Epithelial cell of esophagus (primary cell): ENCODE results near the gene SSNA1.

Experiments used
- DNase-seq: peaks from one replicate; pipeline ENCODE4 v3.0.0; 2010; ENCODE audit warnings: low read depth
- H3K4me3 ChIP-seq: 2 replicates; pipeline ENCODE4 v1.5.1; 2011; ENCODE audit warnings: mild to moderate bottlenecking, low read length, control low read depth
- CTCF ChIP-seq: IDR thresholded peaks from 2 replicates; pipeline ENCODE4 v1.5.1; 2011; ENCODE audit warnings: low read depth, mild to moderate bottlenecking, low read length, control low read depth, inconsistent platforms; ENCODE audit not compliant: insufficient read depth; ENCODE audit errors: missing control alignments

SSNA1 gene

DNA sequence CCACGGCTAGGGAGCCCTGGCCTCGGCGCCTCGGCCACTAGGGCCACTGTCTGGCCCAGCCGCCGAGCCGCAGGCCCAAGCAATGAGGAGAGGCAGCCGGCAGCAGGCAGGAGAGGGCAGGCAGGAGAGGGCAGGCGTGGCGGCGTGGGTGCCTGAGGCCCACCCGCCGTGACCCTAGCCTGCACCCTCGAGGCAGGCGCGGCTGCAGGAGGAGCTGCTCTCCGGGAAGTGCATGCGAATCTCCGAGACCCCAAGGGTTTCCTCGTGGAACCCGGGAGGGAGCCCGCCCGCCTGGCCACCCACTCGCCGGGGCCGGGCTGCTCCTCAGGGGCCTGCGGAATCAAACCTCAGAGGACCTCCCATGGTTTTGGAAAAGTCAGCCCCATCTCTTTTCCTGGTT, 40.2 kb upstream of the SSNA1 start:
- no peak overlapping the region for H3K4me3 ChIP-seq
- no peak for TF ChIP-seq CTCF
- no peak for DNase-seq

GRCh38 chr9:137148661-137149060, 39.8 kb upstream of the SSNA1 start:
- DNase-seq: no peak
- H3K4me3 ChIP-seq: no peak overlapping the region
- no peak for TF ChIP-seq CTCF

DNA sequence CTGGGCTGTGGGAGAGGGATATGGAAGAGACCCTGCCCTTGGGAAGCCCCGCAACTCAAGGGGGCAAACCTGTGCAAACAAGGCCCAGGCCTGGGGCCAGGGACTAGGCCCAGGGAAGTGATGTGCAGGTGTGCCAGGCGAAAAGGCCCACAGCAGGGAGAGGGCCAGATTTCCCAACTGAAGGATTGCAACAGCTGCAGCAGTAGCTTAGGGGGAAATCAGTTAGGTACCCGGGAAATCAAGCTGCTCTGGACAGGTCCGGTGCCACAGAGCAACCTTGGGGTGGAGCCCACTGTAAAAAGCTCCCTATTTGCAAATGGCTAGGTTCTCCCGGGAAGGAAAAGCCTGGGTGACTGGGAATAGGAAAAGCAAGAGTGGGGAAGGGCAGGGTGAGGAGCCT, 39.1 kb upstream of the SSNA1 start:
- H3K4me3 ChIP-seq: no peak overlapping the region
- TF ChIP-seq CTCF: no peak
- no peak for DNase-seq

DNA sequence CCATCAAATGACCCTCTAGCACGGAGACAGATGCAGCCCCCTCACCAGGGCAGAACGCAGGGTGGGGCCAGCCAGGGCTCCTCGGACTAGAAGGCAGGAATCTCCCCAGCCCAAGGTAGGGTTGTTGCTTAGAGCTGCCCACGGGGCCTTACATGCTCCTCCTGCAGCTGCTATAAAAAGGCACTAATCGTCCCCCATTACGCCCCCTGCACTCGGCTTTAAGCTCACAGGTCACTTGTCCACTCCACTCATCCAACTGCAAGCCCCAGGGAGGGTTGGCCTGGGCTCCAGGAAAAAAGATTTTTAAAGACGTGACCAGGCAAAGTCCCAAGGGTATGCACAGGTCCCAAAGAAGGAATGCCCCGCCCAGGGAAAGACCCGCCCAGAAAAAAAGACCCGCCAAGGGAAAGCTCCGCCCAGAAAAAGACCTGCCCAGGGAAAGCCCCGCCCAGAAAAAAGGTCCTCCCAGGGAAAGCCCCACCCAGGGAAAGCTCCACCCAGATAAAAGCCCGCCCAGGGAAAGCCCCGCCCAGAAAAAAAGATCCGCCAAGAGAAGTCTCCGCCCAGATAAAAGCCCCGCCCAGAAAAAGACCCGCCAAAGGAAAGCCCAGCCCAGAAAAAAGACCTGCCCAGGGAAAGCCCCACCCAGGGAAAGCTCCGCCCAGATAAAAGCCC, 38.4 kb upstream of the SSNA1 start:
- no peak overlapping the region for H3K4me3 ChIP-seq
- DNase-seq: peak; percentile 17
- TF ChIP-seq CTCF: no peak

DNA sequence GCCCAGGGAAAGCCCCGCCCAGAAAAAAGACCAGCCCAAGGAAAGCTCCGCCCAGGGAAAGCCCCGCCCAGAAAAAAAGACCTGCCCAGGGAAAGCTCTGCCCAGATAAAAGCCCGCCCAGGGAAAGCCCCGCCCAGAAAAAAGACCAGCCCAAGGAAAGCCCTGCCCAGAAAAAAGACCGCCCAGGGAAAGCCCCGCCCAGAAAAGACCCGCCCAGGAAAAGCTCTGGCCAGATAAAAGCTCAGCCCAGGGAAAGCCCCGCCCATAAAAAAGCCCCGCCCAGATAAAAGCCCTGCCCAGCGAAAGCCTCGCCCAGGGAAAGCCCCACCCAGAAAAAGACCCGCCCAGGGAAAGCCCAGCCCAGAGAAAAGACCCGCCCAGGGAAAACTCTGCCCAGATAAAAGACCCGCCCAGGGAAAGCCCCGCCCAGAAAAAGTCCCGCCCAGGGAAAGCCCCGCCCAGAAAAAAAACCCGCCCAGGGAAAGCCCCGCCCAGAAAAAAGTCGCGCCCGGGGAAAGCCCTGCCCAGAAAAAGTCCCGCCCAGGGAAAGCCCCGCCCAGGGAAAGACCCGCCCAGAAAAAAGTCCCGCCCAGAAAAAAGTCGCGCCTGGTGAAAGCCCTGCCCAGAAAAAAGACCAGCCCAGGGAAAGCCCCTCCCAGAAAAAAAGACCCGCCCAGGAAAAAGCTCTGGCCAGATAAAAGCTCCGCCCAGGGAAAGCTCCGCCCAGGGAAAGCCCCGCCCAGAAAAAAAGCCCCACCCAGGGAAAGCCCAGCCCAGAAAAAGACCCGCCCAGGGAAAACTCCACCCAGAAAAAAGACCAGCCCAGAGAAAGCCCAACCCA, 37.6 kb upstream of the SSNA1 start:
- no peak for TF ChIP-seq CTCF
- H3K4me3 ChIP-seq: no peak overlapping the region
- DNase-seq: peak; percentile 58

GRCh38 chr9:137152844-137153405, 35.6 kb upstream of the SSNA1 start:
- DNase-seq: no peak
- no peak overlapping the region for H3K4me3 ChIP-seq
- no peak for TF ChIP-seq CTCF
